A673 (cell line): ENCODE data around the gene NMNAT3. TPM values are rescaled to one million over a fixed set of nuclear protein-coding genes. Genes with fewer than 3 reads are reported as not detected.

ENCODE experiments used
- BruUV-seq: library from RNA; stranded (reverse); fragments of 400-500 nt; replicated peaks from 2 replicates; lab custom pipeline; 2021; lab: Mats Ljungman, UMichigan
- CTCF ChIA-PET: fragments of 300-600 bp; sonication (Branson Sonifier 250); formaldehyde crosslinking; loops from one replicate; lab custom pipeline; 2022; ENCODE audit warnings: antibody characterized with exemption; lab: Charles Lee
- POLR2A ChIA-PET: fragments of 300-600 bp; sonication (Branson Sonifier 250); formaldehyde crosslinking; loops from one replicate; lab custom pipeline; 2022; ENCODE audit warnings: antibody characterized with exemption; ENCODE audit not compliant: low non-redundant PET; lab: Charles Lee
- DNase-seq: peaks from one replicate; pipeline ENCODE4 v3.0.0-alpha.2; 2015; ENCODE audit warnings: low spot score
- H3K27ac ChIP-seq: fragments of 200-600 bp; sonication (generic); 2 replicates; pipeline ENCODE4 v1.5.1; 2016; ENCODE audit warnings: mixed run types, low read depth, mild to moderate bottlenecking, mixed read lengths, antibody characterized with exemption, low read length; ENCODE audit not compliant: poor library complexity, severe bottlenecking
- H3K27me3 ChIP-seq: fragments of 200-600 bp; sonication (generic); replicated peaks from 2 replicates; pipeline ENCODE4 v1.6.1; 2017; ENCODE audit warnings: mixed run types, low read depth, mild to moderate bottlenecking, mixed read lengths, antibody characterized with exemption, low read length; ENCODE audit not compliant: insufficient read depth, poor library complexity
- H3K36me3 ChIP-seq: fragments of 200-600 bp; sonication (generic); 2 replicates; pipeline ENCODE4 v1.6.1; 2016; ENCODE audit warnings: mixed run types, mild to moderate bottlenecking, mixed read lengths, antibody characterized with exemption, low read length; ENCODE audit not compliant: insufficient read depth, poor library complexity, severe bottlenecking
- H3K4me1 ChIP-seq: fragments of 200-600 bp; sonication (generic); 2 replicates; pipeline ENCODE4 v1.6.1; 2017; ENCODE audit warnings: mixed run types, mild to moderate bottlenecking, mixed read lengths, antibody characterized with exemption, low read length; ENCODE audit not compliant: insufficient read depth, poor library complexity, severe bottlenecking
- H3K4me3 ChIP-seq: fragments of 200-600 bp; sonication (generic); 2 replicates; pipeline ENCODE4 v1.5.1; 2016; ENCODE audit warnings: low read depth, mixed run types, mild to moderate bottlenecking, mixed read lengths, low read length; ENCODE audit not compliant: poor library complexity, severe bottlenecking
- H3K9me3 ChIP-seq: fragments of 200-600 bp; sonication (generic); 2 replicates; pipeline ENCODE4 v1.6.1; 2016; ENCODE audit warnings: mixed run types, low read depth, mild to moderate bottlenecking, mixed read lengths, antibody characterized with exemption, low read length; ENCODE audit not compliant: poor library complexity, severe bottlenecking
- CTCF ChIP-seq: fragments of 300-800, 200-600 bp; sonication (generic); conservative IDR thresholded peaks from 2 replicates; pipeline ENCODE4 v1.5.1; 2017; ENCODE audit warnings: low read depth, mild to moderate bottlenecking, antibody characterized with exemption, low read length, moderate library complexity, mixed read lengths
- EZH2 ChIP-seq: fragments of 200-600 bp; sonication (generic); IDR thresholded peaks from 2 replicates; pipeline ENCODE4 v1.6.1; 2017; ENCODE audit warnings: borderline replicate concordance, low read depth, mild to moderate bottlenecking, mixed read lengths, antibody characterized with exemption, low read length; ENCODE audit not compliant: poor library complexity, severe bottlenecking
- intact Hi-C: fragments of 100-400 bp; cut with micrococcal nuclease; formaldehyde crosslinking; loops from one replicate; pipeline ENCODE4 v1.10.0; 2022; ENCODE audit not compliant: unreplicated experiment
- total RNA-seq: library from RNA; stranded (reverse); gene quantifications from 2 replicates; pipeline ENCODE4 v1.2.3, GENCODE V29; 2021

The NMNAT3 gene
- total RNA-seq, 1 experiment from 2014 or later, result 1.9 TPM

GRCh38 chr3:139675327-139675726, 2.4 kb downstream of the NMNAT3 start:
- intact Hi-C loops, result no loop called here
- Histone ChIP-seq H3K36me3 (no peaks in the 10 kb centered on the region), H3K4me3 (no peak overlapping the region), H3K4me1 (no peaks in the 10 kb centered on the region), H3K9me3 (no peaks in the 10 kb centered on the region), H3K27ac (no peak overlapping the region), H3K27me3 (no peaks in the 10 kb centered on the region)
- BruUV-seq, result no TSS peak
- TF ChIP-seq EZH2, result no peak
- DNase-seq, result no peak
- ChIA-PET CTCF (no interaction called here), POLR2A (no interaction called here)

- CTCF ChIA-PET, result no interaction called here
- no peak for DNase-seq
- Histone ChIP-seq H3K4me3 (no peak overlapping the region), H3K4me1 (no peaks in the 10 kb centered on the region), H3K27me3 (no peaks in the 10 kb centered on the region), H3K27ac (no peak overlapping the region), H3K9me3 (no peaks in the 10 kb centered on the region), H3K36me3 (no peaks in the 10 kb centered on the region)
- no TSS peak for BruUV-seq
- POLR2A ChIA-PET, result no interaction called here
- intact Hi-C loops, result no loop called here
- TF ChIP-seq EZH2, result no peak
- no peak for TF ChIP-seq CTCF
Observed at GRCh38 chr3:139674571-139675260, 3.1 kb downstream of the NMNAT3 start.

GRCh38 chr3:139672884-139673283, 4.9 kb downstream of the NMNAT3 start:
- TF ChIP-seq EZH2 (no peak), CTCF (no peak)
- H3K4me1 ChIP-seq, result no peaks in the 10 kb centered on the region
- intact Hi-C loops, result no loop called here
- H3K36me3 ChIP-seq, result no peaks in the 10 kb centered on the region
- no peak for DNase-seq
- BruUV-seq, result no TSS peak
- H3K9me3 ChIP-seq, result no peaks in the 10 kb centered on the region
- H3K27me3 ChIP-seq, result no peaks in the 10 kb centered on the region
- H3K27ac ChIP-seq, result no peak overlapping the region
- no peak overlapping the region for H3K4me3 ChIP-seq
- CTCF ChIA-PET, result no interaction called here
- POLR2A ChIA-PET, result no interaction called here
